Measurements from ENCODE around the gene GGACT.
A peak's percentile ranks its signal among the peaks of the same experiment; 100 is the strongest.

- TF ChIP-seq, protein P1, sequence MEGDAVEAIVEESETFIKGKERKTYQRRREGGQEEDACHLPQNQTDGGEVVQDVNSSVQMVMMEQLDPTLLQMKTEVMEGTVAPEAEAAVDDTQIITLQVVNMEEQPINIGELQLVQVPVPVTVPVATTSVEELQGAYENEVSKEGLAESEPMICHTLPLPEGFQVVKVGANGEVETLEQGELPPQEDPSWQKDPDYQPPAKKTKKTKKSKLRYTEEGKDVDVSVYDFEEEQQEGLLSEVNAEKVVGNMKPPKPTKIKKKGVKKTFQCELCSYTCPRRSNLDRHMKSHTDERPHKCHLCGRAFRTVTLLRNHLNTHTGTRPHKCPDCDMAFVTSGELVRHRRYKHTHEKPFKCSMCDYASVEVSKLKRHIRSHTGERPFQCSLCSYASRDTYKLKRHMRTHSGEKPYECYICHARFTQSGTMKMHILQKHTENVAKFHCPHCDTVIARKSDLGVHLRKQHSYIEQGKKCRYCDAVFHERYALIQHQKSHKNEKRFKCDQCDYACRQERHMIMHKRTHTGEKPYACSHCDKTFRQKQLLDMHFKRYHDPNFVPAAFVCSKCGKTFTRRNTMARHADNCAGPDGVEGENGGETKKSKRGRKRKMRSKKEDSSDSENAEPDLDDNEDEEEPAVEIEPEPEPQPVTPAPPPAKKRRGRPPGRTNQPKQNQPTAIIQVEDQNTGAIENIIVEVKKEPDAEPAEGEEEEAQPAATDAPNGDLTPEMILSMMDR (IDR thresholded peaks at IDR 0.05; ENCODE audit: poor library complexity): peak; percentile 36
- no peak for TF ChIP-seq EZH2 (IDR thresholded peaks at IDR 0.05; ENCODE audit: borderline replicate concordance)
- no peak for TF ChIP-seq EZH2phosphoT487 (IDR thresholded peaks at IDR 0.05; ENCODE audit: low read depth, severe bottlenecking, unreplicated experiment)
These were observed 6.1 kb upstream of the GGACT start for GRCh38 chr13:100594731-100595130.

Measured in hepatocyte (in vitro differentiated cells).